ENCODE results near the gene RRAGD. TPM values are rescaled to one million over a fixed set of nuclear protein-coding genes. Genes with fewer than 3 reads are reported as not detected.

Gene RRAGD
- total RNA-seq, 2 experiments from 2014 or later: 19.7 to 22.1 TPM

GRCh38 chr6:89350281-89350966, 61.6 kb downstream of the RRAGD start:
- H3K4me3 Mint-ChIP-seq: peak overlapping the region; percentile 98
- CTCF ChIA-PET: interaction anchor here (1.5 to 9.6 kb wide), 4 partner anchors 18 to 367 kb away, joined by 5 to 82 read pairs (median 14); no protein-coding TSS in a partner anchor
- POLR2A ChIA-PET: interaction anchor here (0.6 to 1.8 kb wide), 7 partner anchors 10 to 204 kb away, joined by 3 to 5 read pairs (median 3); partner anchors contain the start of gene RRAGD
- DNase-seq (no peak), ATAC-seq (no peak)
- peaks cover 65% of the 10 kb centered on the region for H3K4me1 Mint-ChIP-seq (ENCODE audit: low read depth)
- TF ChIP-seq CTCF (IDR thresholded peaks at IDR 0.05): no peak
- H3K27me3 Mint-ChIP-seq: no peaks in the 10 kb centered on the region
- intact Hi-C loops (cut with micrococcal nuclease): loop anchor here (5.0 to 10.0 kb wide), 2 partner anchors 53 to 266 kb away; partner anchors contain the start of gene PNRC1
- no peaks in the 10 kb centered on the region for H3K9me3 Mint-ChIP-seq
- H3K36me3 Mint-ChIP-seq (ENCODE audit: low read depth): peaks cover 18% of the 10 kb centered on the region
- H3K27ac Mint-ChIP-seq: peak overlapping the region; percentile 93

- intact Hi-C loops (cut with micrococcal nuclease): no loop called here
- no peak for TF ChIP-seq CTCF (IDR thresholded peaks at IDR 0.05)
- Mint-ChIP-seq H3K4me1 (ENCODE audit: low read depth) (peaks cover 61% of the 10 kb centered on the region), H3K4me3 (no peak overlapping the region), H3K36me3 (ENCODE audit: low read depth) (peaks cover 18% of the 10 kb centered on the region), H3K27ac (peak overlapping the region; percentile 17), H3K27me3 (no peaks in the 10 kb centered on the region), H3K9me3 (no peaks in the 10 kb centered on the region)
- no peak for ATAC-seq
- ChIA-PET CTCF (interaction anchor here (0.9 to 9.6 kb wide), 2 partner anchors 16 to 24 kb away, joined by 4 to 82 read pairs; no protein-coding TSS in a partner anchor), POLR2A (interaction anchor here (1.1 kb wide), 1 partner anchor 12 kb away, joined by 3 read pairs; no protein-coding TSS in a partner anchor)
- no peak for DNase-seq
Measured at GRCh38 chr6:89348372-89348771, 63.7 kb downstream of the RRAGD start.

GRCh38 chr6:89347825-89348224, 64.2 kb downstream of the RRAGD start:
- POLR2A ChIA-PET: interaction anchor here (1.1 to 1.6 kb wide), 2 partner anchors 9 to 12 kb away, joined by 3 to 6 read pairs; no protein-coding TSS in a partner anchor
- H3K9me3 Mint-ChIP-seq: no peaks in the 10 kb centered on the region
- intact Hi-C loops (cut with micrococcal nuclease): no loop called here
- no peak overlapping the region for H3K4me3 Mint-ChIP-seq
- H3K27me3 Mint-ChIP-seq: no peaks in the 10 kb centered on the region
- ATAC-seq (no peak), DNase-seq (no peak)
- H3K36me3 Mint-ChIP-seq (ENCODE audit: low read depth): peaks cover 18% of the 10 kb centered on the region
- peaks cover 60% of the 10 kb centered on the region for H3K4me1 Mint-ChIP-seq (ENCODE audit: low read depth)
- no peak overlapping the region for H3K27ac Mint-ChIP-seq
- CTCF ChIA-PET: interaction anchor here (1.3 to 4.3 kb wide), 2 partner anchors 8 to 24 kb away, joined by 3 to 16 read pairs; no protein-coding TSS in a partner anchor
- no peak for TF ChIP-seq CTCF (IDR thresholded peaks at IDR 0.05)

GRCh38 chr6:89346433-89346832, 65.6 kb downstream of the RRAGD start:
- Mint-ChIP-seq H3K9me3 (no peaks in the 10 kb centered on the region), H3K4me3 (no peak overlapping the region), H3K27ac (peak overlapping the region; percentile 55), H3K27me3 (no peaks in the 10 kb centered on the region), H3K36me3 (ENCODE audit: low read depth) (peaks cover 17% of the 10 kb centered on the region), H3K4me1 (ENCODE audit: low read depth) (peaks cover 54% of the 10 kb centered on the region)
- CTCF ChIA-PET: interaction anchor here (1.3 to 4.3 kb wide), 2 partner anchors 10 to 26 kb away, joined by 3 to 16 read pairs; no protein-coding TSS in a partner anchor
- DNase-seq (no peak), ATAC-seq (no peak)
- intact Hi-C loops (cut with micrococcal nuclease): no loop called here
- POLR2A ChIA-PET: interaction anchor here (1.6 kb wide), 1 partner anchor 11 kb away, joined by 6 read pairs; no protein-coding TSS in a partner anchor
- no peak for TF ChIP-seq CTCF (IDR thresholded peaks at IDR 0.05)

- H3K4me3 Mint-ChIP-seq: no peak overlapping the region
- ATAC-seq (peak; percentile 10), DNase-seq (no peak)
- intact Hi-C loops (cut with micrococcal nuclease): no loop called here
- H3K27me3 Mint-ChIP-seq: no peaks in the 10 kb centered on the region
- no peak for TF ChIP-seq CTCF (IDR thresholded peaks at IDR 0.05)
- peaks cover 20% of the 10 kb centered on the region for H3K36me3 Mint-ChIP-seq (ENCODE audit: low read depth)
- no peaks in the 10 kb centered on the region for H3K9me3 Mint-ChIP-seq
- CTCF ChIA-PET: no interaction called here
- POLR2A ChIA-PET: interaction anchor here (0.7 kb wide), 1 partner anchor 298 kb away, joined by 3 read pairs; no protein-coding TSS in a partner anchor
- peaks cover 5% of the 10 kb centered on the region for H3K4me1 Mint-ChIP-seq (ENCODE audit: low read depth)
- H3K27ac Mint-ChIP-seq: no peak overlapping the region
Measured at GRCh38 chr6:89339565-89339964, 72.5 kb downstream of the RRAGD start.
